HepG2 (cell line): Measurements from ENCODE around the gene MTMR3. TPM values are rescaled to one million over a fixed set of nuclear protein-coding genes. Genes with fewer than 3 reads are reported as not detected.

Experiments used
- ATAC-seq: fragments of 200-7000 bp; cut with Tn5 transposase; 3 replicates; pipeline ENCODE4 v1.9.1; 2020; ENCODE audit warnings: mild to moderate bottlenecking, moderate library complexity
- BruUV-seq: library from RNA; stranded (reverse); fragments of 400-500 nt; replicated peaks from 2 replicates; lab custom pipeline; 2021; lab: Mats Ljungman, UMichigan
- CTCF ChIA-PET: fragments of 300-600 bp; formaldehyde crosslinking; extraction: SDS; loops from one replicate; lab custom pipeline; 2021; ENCODE audit warnings: low total read pairs, inconsistent platforms, low intra/inter-chr PET ratio; lab: Yijun Ruan, JAX
- POLR2A ChIA-PET: fragments of 350-600 bp; sonication (Branson Sonifier 250); formaldehyde crosslinking; loops from one replicate; lab custom pipeline; 2020; ENCODE audit warnings: antibody characterized with exemption, inconsistent platforms; lab: Yijun Ruan, JAX
- DNase-seq: peaks from one replicate; pipeline ENCODE4 v3.0.0-alpha.2; 2015; ENCODE audit warnings: low spot score
- FAIRE-seq: peaks from 3 replicates; lab custom pipeline; 2011; peaks lifted over from hg19 to GRCh38; lab: Jason Lieb, UNC
- H2AFZ ChIP-seq: one replicate; pipeline ENCODE4 v1.6.1; 2011; ENCODE audit warnings: low read length, inconsistent platforms
- H3K27ac ChIP-seq: fragments of 300-600 bp; 3 replicates; pipeline ENCODE4 v1.8.0; 2011; ENCODE audit warnings: mixed run types, mild to moderate bottlenecking, mixed read lengths, low read length, inconsistent platforms; ENCODE audit not compliant: insufficient read depth; ENCODE audit errors: extremely low read length
- H3K27me3 ChIP-seq, 2 experiments: fragments of 200-600 bp in 1 of 2; 2 replicates in 1 of 2; 3 replicates in 1 of 2; pipeline versions ENCODE4 v1.6.0 to v1.8.0; 2011; ENCODE audit warnings: low read length in 2 of 2, mild to moderate bottlenecking in 2 of 2, moderate library complexity in 2 of 2, inconsistent platforms in 1 of 2; ENCODE audit not compliant: insufficient read depth in 2 of 2, control insufficient read depth in 1 of 2
- H3K36me3 ChIP-seq, 2 experiments: fragments of 200-600 bp in 1 of 2; replicated peaks in 1 of 2; 2 replicates in 1 of 2; 3 replicates in 1 of 2; pipeline versions ENCODE4 v1.5.1 to v1.8.0; 2011; ENCODE audit warnings: low read length in 2 of 2, inconsistent platforms in 1 of 2; ENCODE audit not compliant: insufficient read depth in 2 of 2, control insufficient read depth in 1 of 2
- H3K4me1 ChIP-seq: 2 replicates; pipeline ENCODE4 v1.5.1; 2012; ENCODE audit warnings: low read length, inconsistent platforms; ENCODE audit not compliant: insufficient read depth
- H3K4me2 ChIP-seq: 2 replicates; pipeline ENCODE4 v1.6.0; 2011; ENCODE audit warnings: low read depth, low read length, inconsistent platforms
- H3K4me3 ChIP-seq, 3 experiments: fragments of 200-600 bp in 1 of 3; sonication (generic), shearing (Covaris generic) in 1 of 3; replicated peaks in 1 of 3; 2 replicates each; pipeline ENCODE4 v1.5.1; 2011 to 2016; ENCODE audit warnings: low read length in 3 of 3, inconsistent platforms in 2 of 3, low read depth in 2 of 3, mild to moderate bottlenecking in 2 of 3, control low read depth in 1 of 3, mixed read lengths in 1 of 3; ENCODE audit not compliant: insufficient read depth in 1 of 3
- H3K79me2 ChIP-seq: one replicate; pipeline ENCODE4 v1.6.1; 2011; ENCODE audit warnings: low read length, inconsistent platforms; ENCODE audit not compliant: insufficient read depth
- H3K9ac ChIP-seq: 2 replicates; pipeline ENCODE4 v1.6.0; 2011; ENCODE audit warnings: mild to moderate bottlenecking, low read depth, low read length, inconsistent platforms; ENCODE audit not compliant: insufficient read depth
- H3K9me3 ChIP-seq: 2 replicates; pipeline ENCODE4 v1.5.1; 2012; ENCODE audit warnings: mild to moderate bottlenecking, low read length
- H4K20me1 ChIP-seq: 2 replicates; pipeline ENCODE4 v1.6.0; 2011; ENCODE audit warnings: inconsistent platforms, mild to moderate bottlenecking, low read length, moderate library complexity; ENCODE audit not compliant: insufficient read depth
- KLF15 ChIP-seq: sonication (generic); formaldehyde crosslinking; IDR thresholded peaks from 2 replicates; pipeline ENCODE4 v1.8.1; 2023; ENCODE audit warnings: borderline replicate concordance, mild to moderate bottlenecking, inconsistent platforms, missing genetic modification reagents, mixed read lengths
- ZNF292 ChIP-seq: sonication (generic); formaldehyde crosslinking; IDR thresholded peaks from 2 replicates; pipeline ENCODE4 v1.8.1; 2022; ENCODE audit warnings: mild to moderate bottlenecking, low read depth, missing genetic modification reagents, borderline replicate concordance
- ZSCAN22 ChIP-seq: sonication (generic); formaldehyde crosslinking; IDR thresholded peaks from 2 replicates; pipeline ENCODE4 v1.4.0; 2020; ENCODE audit warnings: mild to moderate bottlenecking, missing genetic modification reagents
- WGBS: methylation state at CpG from one replicate; pipeline ENCODE4 v1.1.6; 2017; ENCODE audit warnings: low lambda C conversion rate; 5-methylcytosine and 5-hydroxymethylcytosine counted together
- in situ Hi-C: cut with HindIII; loops from 2 replicates; pipeline ENCODE4 v1.10.0; 2017; ENCODE audit warnings: low pct_unique_long_range_greater_than_20kb; ENCODE audit not compliant: extremely low pct_ligation_motif_present
- intact Hi-C: fragments of 100-400 bp; cut with micrococcal nuclease; formaldehyde crosslinking; loops from one replicate; pipeline ENCODE4 v1.10.0; 2022; ENCODE audit not compliant: unreplicated experiment
- polyA plus RNA-seq, 8 experiments: library from polyadenylated mRNA; depleted of rRNA in 3 of 8; stranded (reverse) in 7 of 8; unstranded in 1 of 8; fragments of >200 nt; fragmentation: Illumina TruSeq in 4 of 8; extraction: Trizol in 4 of 8; gene quantifications; 2 replicates each; pipeline versions ENCODE4 v1.2.1 to v1.2.3, GENCODE V29; 2011 to 2016; ENCODE audit warnings: low read depth in 4 of 8, missing spikeins in 1 of 8, mixed read lengths in 1 of 8; ENCODE audit not compliant: insufficient read depth in 1 of 8
- total RNA-seq, 5 experiments: library from RNA; depleted of rRNA; stranded (reverse); fragments of >200 nt; fragmentation: Illumina TruSeq; extraction: Trizol; gene quantifications; 2 replicates each; pipeline ENCODE4 v1.2.3, GENCODE V29; 2016; ENCODE audit warnings: low read depth in 1 of 5
- TF ChIP-seq, protein P1 (sequence below): sonication (generic); formaldehyde crosslinking; conservative IDR thresholded peaks from 2 replicates; pipeline ENCODE4 v1.4.0; 2020; ENCODE audit warnings: mild to moderate bottlenecking, missing genetic modification reagents, moderate library complexity

Gene MTMR3
- total and polyA plus RNA-seq, 2 of the 13 experiments (the other 11 are each of a cell fraction or from before 2014, with no cell fraction given) = 12.6 to 24.8 TPM

DNA sequence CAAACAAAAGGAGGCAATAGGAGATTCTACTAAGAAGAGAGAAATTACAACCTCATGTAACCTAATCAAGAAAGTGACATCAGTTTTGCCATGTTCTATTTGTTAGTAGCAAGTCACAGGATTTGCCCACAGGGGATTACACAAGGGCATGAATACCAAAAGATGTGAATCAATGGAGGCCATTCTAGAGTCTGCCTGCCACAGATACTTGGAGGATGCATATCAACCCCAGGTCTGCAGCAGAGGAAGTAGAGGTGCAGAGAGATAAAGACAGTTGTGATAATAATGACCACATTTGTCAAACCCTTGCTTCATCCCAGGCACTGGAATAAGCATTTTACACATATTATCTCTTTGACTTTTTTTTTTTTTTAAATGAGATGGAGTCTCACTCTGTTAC is 42.5 kb upstream of the MTMR3 start (continued):
- TF ChIP-seq, protein P1, sequence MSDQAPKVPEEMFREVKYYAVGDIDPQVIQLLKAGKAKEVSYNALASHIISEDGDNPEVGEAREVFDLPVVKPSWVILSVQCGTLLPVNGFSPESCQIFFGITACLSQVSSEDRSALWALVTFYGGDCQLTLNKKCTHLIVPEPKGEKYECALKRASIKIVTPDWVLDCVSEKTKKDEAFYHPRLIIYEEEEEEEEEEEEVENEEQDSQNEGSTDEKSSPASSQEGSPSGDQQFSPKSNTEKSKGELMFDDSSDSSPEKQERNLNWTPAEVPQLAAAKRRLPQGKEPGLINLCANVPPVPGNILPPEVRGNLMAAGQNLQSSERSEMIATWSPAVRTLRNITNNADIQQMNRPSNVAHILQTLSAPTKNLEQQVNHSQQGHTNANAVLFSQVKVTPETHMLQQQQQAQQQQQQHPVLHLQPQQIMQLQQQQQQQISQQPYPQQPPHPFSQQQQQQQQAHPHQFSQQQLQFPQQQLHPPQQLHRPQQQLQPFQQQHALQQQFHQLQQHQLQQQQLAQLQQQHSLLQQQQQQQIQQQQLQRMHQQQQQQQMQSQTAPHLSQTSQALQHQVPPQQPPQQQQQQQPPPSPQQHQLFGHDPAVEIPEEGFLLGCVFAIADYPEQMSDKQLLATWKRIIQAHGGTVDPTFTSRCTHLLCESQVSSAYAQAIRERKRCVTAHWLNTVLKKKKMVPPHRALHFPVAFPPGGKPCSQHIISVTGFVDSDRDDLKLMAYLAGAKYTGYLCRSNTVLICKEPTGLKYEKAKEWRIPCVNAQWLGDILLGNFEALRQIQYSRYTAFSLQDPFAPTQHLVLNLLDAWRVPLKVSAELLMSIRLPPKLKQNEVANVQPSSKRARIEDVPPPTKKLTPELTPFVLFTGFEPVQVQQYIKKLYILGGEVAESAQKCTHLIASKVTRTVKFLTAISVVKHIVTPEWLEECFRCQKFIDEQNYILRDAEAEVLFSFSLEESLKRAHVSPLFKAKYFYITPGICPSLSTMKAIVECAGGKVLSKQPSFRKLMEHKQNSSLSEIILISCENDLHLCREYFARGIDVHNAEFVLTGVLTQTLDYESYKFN (CRISPR knock-in tag) = no peak

- H3K27ac ChIP-seq = no peak overlapping the region
- no peaks in the 10 kb centered on the region; a peak in 2 of 5 replicates for H3K27me3 ChIP-seq
- no peak for ATAC-seq
- no peak overlapping the region for H3K4me2 ChIP-seq
- DNase-seq = no peak
- ChIA-PET CTCF (no interaction called here), POLR2A (no interaction called here)
- H3K9ac ChIP-seq = no peak overlapping the region
- no peak overlapping the region for H3K4me3 ChIP-seq
- TF ChIP-seq KLF15 (CRISPR knock-in tag) = no peak
- TF ChIP-seq ZNF292 (CRISPR knock-in tag) = no peak
- no peak for TF ChIP-seq ZSCAN22 (CRISPR knock-in tag)
- H3K9me3 ChIP-seq = peaks cover 7% of the 10 kb centered on the region; the same call in 1 of the 2 replicates
- in situ Hi-C loops (no loop called here), intact Hi-C loops (no loop called here)
- H4K20me1 ChIP-seq = no peaks in the 10 kb centered on the region
- 14% methylated on average over 2 of the region's 2 CpGs for WGBS
- FAIRE-seq = no peak
- no peak overlapping the region for H2AFZ ChIP-seq
- peaks cover 5% of the 10 kb centered on the region for H3K79me2 ChIP-seq
- H3K4me1 ChIP-seq = peaks cover 24% of the 10 kb centered on the region
- no TSS peak for BruUV-seq
- no peaks in the 10 kb centered on the region for H3K36me3 ChIP-seq
These were observed 40.8 kb upstream of the MTMR3 start for GRCh38 chr22:29842172-29842571.
